NCI-H526 (cell line): ENCODE measurements around the gene AGFG2.
"Not testable (repeated sequence)": the region's sequence is repeated elsewhere in the genome, so short reads cannot be mapped to it uniquely, and the experiment has no call there.

ENCODE experiments used
- DNase-seq, 2 experiments: peaks; one replicate each; lab custom pipeline; 2025; lab: John Stamatoyannopoulos, UW

Gene AGFG2, protein sequence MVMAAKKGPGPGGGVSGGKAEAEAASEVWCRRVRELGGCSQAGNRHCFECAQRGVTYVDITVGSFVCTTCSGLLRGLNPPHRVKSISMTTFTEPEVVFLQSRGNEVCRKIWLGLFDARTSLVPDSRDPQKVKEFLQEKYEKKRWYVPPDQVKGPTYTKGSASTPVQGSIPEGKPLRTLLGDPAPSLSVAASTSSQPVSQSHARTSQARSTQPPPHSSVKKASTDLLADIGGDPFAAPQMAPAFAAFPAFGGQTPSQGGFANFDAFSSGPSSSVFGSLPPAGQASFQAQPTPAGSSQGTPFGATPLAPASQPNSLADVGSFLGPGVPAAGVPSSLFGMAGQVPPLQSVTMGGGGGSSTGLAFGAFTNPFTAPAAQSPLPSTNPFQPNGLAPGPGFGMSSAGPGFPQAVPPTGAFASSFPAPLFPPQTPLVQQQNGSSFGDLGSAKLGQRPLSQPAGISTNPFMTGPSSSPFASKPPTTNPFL

DNA sequence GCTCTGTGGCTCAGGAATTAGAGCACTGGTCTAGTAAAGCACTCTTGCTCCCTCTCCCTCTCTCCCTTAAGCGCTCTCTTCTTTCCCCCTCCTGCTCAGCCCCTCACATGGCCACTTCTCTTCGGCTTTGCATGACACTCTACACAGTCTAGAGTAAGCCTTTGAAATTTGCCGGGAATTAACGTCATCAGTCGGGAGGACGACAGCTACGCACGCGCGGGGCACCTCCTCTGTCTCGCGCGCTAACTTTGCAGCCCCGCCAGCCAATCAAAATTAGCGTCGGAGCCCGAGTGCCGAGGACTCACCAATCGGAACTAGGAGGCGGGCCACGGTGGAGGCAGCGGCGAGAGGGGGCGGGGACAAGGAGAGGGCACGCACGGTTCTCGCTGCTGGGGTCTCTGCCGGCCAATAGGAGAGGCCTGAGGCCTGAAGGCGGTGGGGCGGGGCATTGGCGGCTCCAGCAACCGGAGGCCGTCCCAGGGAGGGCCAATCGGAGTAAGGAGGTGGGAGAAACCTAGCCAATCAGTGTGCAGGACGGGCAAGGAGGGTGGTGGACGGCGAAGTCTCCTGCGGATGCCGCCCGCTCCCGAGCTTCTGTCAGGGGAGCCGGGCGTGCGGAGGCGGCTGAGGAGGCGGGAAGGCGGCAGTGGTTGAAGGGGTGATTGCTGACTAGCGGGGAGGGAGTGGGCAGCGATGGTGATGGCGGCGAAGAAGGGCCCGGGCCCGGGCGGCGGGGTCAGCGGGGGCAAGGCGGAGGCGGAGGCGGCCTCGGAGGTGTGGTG lies at the start of gene AGFG2:
Gene AGFG2, plus strand, starts transcription at position 550 of the 782 bp plus-strand sequence. Its CDS starts 144 bp downstream, at position 694.
- DNase-seq, result peak; percentile 99 to 100

DNA sequence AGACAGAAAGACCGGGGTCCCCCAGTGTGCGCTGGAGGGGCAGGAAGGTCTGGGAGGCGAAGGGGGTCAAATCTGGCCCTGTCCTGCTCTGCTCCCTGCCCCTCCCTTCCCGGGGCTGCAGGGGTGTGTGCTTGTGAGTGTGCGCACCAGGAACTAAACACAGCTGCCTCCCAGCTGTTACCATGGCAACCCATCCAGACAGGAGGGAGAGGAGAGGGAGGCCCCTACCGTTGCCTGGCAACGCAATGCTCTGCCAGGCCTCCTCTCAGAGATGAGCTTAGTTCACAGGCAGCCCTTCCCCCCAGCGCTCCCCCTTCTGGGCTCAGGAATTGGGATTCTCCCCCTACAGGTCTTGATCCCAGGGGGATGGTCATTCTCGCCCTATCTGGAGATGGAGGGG lies 49.2 kb upstream of the AGFG2 start:
- peak; percentile 99 for DNase-seq

DNA sequence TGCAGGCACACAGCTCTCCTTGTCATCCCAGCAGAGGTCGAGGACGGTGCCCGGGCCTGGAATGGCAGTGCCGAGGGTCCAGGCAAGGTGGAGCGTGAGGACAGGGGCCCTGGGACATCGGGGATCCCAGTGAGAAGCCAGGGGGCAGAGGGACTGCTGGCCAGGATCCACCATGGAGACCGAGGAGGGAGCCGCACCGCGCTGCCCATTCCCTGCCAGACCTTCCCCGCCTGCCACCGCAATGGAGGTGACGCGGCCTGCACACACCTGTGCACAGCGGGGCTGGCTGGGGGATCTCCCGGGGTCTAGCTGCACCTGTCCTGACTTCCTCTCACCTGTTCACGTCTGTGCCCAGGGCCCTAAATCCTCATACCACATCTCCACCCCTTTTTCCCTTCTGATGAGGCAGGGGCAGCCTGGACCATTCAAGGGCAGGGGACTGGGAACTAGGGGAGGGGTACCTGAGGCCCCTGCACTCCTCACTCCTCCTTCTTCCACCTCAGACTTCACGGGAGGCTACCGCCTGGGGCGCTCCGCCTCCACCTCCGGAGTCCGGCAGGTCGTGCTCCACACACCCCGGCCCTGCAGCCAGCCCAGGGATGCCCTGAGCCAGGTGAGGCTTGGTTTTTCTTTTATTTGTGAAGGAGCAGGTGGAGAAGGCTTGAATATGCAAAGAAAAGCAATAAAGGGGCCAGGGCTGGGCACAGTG lies 48.4 kb upstream of the AGFG2 start:
- peak in 1 of 2 experiments; percentile 42 for DNase-seq

DNA sequence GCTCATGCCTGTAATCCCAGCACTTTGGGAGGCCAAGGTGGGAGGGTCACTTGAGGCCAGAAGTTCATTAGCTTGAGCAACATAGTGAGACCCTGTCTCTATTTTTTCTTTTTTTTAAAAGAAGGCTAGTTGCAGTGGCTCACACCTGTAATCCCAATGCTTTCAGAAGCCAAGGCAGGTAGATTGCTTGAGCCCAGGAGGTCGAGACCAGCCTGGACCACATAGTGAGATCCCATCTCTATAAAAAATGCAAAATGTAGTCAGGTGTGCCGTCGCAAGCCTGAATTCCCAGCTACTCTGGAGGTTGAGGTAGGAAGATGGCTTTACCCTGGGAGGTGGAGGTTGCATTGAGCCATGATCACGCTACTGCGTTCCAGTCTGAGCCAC lies 47.8 kb upstream of the AGFG2 start:
- DNase-seq, result no peak

DNA sequence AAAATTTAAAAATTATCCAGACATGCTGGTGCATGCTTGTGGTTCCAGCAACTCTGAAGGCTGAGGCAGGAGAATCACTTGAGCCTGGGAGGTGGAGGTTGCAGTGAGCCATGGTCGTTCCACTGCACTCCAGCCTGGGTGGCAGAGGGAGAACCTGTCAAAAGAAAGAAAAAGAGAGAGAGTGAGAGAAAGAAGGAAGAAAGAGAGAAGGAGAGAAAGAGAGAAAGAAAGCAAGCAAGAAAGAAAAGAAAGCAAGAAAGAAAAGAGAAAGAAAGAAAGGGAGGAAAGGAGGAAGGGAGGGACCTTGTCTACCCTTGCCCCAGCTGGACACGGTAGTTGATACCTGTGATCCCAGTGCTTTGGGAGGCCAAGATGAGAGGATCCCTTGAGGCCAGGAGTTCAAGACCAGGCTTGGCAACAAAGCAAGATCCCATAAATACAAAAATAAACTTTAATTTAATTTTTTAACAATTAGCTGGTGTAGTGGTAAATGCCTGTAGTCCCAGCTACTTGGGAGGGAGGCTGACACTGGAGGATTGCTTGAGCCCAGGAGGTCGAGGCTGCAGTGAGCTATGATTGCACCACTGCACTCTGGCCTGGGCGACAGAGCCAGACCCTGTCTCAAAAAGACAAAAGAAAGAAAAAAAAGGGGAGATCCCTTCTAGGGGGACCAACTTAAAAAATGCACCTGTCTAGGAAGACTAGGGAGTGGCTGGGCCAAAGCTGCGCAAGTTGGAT lies 46.1 kb upstream of the AGFG2 start:
- DNase-seq, result no peak

DNA sequence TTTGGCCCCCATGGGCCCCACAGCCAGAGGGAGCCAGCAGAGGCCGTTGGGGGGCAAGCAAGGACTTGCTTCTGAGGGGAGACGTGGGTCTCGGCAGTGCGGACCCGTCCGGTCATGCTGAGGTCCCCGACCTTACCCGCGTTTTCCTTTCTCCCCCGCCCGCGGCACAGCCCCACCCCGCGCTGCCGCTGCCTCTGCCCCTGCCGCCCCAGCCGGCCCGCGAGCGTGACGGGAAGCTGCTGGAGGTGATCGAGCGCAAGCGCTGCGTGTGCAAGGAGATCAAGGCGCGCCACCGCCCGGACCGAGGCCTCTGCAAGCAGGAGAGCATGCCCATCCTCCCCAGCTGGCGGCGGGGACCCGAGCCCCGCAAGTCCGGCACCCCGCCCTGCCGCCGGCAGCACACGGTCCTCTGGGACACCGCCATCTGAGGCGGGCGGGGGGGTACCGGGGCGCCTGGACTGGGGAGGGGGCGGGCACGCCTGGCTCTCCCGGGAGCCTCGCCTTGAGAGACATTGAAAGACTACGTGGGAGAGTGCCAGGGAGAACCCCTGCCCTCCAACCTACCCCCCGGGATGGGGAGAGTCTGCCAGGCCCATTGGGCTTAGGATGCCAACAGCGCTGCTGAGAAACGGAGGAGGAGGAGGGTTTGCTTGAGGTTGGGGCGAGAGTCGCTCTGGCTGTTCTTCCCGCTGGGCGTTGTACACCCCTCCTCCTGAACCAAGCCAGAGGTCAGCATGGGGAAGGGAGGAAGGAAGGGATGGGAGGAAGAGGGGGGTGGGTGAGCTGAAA lies 45.3 kb upstream of the AGFG2 start:
- peak; percentile 10 to 77 for DNase-seq

DNA sequence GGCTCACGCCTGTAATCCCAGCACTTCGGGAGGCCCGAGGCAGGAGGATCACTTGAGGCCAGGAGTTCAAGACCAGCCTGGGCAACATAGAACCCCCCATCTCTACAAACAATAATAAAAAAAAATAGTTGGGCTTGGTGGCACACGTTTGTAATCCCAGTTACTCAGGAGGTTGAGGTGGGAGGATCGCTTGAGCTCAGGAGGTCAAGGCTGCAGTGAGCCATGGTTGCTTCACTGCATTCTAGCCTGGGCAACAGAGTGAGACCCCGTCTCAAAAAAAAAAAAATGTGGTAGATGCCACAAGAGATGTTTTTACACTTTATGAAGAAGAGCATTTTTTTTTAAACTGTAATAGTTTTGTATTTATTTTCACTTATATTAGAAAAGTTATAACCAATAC lies 42.5 kb upstream of the AGFG2 start:
- DNase-seq, result no peak

DNA sequence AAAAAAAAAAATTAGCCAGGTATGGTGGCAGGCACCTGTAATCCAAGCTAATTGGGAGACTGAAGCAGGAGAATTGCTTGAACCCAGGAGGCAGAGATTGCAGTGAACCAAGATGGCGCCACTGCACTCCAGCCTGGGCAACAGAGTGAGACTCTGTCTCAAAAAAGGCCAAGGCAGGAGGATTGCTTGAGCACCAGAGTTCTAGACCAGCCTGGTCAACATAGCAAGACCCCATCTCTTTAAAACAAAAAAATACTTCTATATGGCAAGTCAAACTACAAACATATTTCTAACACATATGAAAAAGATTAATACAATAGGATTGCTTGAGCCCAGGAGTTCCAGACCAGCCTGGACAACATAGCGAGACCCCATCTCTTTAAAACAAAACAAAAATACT lies 38.3 kb upstream of the AGFG2 start:
- DNase-seq, result not testable (repeated sequence)

DNA sequence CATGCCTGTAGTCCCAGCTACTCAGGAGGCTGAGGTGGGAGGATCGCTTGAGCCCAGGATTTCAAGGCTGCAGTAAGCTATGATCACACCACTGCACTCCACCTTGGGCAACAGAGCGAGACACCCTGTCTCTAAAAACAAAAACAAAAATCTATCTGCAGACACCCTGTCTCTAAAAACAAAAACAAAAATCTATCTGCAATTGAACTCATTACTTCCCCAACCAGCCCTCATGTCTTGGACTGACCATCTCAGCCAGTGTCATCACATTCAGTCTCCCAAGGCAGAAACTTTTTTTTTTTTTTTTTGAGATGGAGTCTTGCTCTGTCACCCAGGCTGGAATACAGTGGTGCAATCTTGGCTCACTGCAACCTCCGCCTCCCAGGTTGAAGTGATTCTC lies 35.0 kb upstream of the AGFG2 start:
- DNase-seq, result not testable (repeated sequence)

DNA sequence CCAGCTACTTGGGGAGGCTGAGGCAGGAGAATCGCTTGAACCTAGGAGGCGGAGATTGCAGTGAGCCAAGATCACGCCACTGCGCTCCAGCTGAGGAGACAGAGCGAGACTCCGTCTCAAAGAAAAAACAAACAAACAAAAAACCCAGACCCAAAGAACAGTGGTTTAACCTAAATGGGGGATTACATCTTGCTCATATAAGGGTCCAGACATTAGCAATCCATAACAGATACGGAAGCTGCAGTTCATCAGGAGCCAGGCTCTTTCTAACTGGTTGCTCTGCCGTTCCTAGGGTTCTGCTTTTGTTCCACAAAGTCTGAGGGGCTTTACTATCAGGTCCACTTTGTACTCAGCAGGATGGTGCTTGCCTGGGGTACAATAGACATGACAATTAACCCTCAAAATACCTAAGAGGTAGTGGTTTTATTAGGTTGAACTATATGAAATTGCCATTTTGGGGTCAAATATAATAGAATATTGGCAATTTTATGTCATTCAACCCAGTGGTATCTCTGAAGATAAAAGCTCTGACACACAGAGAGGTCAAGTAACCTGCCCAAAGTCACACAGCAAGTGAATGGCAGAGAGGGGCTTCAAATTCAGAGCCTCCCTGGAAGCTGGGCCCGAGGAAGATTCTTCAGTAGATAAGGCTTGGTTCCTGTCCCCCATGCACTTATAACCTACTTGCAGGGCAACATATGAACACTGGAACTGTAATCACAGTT lies 34.0 kb upstream of the AGFG2 start:
- DNase-seq, result no peak

DNA sequence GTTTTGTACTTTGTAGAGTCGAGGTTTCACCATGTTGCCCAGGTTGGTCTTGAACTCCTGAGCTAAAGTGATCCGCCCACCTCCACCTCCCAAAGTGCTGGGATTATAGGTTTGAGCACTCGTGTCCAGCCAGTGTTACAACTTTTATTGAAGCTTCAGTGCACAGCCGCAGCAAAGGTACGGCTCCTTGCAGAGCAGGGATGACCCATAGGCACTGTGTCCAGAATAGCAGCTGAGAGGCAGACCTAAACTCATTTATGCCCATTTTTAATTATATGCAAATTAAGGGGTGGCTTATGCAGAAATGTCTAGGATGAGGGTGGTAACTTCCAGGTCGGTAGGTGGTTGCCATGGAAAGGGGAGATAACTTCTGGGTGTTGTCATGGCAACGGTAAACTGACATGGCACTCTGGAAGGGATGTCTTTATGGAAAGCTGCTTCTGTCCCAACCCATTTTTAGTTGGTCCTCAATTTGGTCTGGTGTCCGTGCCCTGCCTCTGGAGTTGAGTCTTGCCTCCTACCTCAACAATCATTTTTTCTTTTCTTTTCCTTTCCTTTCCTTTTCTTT lies 32.6 kb upstream of the AGFG2 start:
- no peak for DNase-seq

DNA sequence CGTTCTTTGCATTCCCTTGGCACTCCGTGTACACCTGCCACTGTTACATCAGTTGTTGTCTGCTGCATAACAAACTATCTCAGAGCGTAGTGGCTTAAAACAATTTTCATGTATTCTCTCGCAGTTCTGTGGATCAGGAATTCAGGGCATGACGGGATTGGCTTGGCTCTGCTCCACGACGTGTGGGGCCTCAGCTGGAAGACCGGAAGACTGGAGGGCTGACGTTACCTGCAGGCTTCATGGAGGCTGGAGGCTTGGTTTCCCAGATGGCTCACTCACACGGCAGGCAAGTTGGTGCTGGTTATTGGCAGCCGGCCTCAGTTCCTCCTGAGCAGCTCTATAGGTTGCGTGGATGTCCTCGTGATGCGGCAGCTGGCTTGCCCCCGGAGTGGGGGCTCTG lies 29.8 kb upstream of the AGFG2 start:
- DNase-seq, result no peak

DNA sequence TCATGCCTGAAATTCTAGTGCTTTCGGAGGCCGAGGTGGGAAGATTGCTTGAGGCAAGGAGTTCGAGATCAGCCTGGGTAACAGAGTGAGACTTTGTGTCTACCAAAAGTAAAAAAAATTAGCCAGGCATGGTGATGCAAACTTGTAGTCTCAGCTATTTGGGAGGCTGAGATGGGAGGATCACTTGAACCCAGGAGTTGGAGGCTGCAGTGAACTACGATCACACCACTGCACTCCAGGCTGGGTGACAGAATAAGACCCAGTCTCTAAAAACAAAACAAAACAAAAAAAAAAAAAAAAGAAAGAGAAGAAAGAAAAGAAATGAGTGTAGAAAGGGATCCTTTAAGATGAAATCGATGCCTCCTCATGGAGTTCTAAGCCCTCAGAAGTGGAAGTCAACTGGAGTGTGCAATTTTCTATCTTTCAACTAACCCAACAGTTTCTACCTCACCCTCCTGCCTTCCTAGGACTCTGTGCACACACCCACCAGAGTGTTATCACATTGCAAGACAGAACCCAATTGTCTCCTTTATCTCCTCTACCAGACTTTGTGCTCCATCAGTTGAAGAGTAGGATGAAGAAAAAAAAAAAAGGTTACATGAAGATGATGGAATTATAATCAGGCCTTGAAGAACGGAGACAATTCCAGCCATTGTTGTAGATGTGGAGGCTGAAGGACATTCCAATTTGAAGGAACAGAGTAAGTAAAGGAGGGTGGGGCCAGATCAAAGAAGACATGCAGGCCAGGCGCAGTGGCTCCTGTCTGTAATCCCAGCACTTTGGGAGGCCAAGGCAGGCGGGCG lies 28.4 kb upstream of the AGFG2 start:
- DNase-seq, result no peak

DNA sequence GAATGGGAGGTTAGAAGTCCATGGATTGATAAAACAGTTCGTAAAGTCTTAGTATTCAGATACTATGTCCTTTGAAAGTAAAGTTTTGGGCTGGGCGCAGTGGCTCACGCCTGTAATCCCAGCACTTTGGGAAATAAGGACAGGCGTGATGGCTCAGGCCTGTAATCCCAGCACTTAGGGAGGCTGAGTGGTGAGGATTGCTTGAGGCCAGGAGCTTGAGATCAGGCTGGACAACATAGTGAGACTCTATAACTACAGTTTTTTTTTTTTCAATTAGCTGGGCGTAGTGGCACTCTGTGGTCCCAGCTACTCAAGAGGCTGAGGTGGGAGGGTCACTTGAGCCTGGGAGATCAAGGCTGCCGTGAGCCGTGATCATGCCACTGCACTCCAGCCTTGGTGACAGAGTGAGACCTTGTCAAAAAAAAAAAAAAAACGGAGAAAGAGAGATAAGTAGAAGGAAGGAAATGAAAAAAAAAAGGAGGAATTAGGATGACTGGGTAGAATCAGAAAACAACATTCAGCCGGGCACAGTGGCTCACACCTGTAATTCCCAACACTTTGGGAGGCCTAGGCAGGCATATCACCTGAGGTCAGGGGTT lies 25.7 kb upstream of the AGFG2 start:
- DNase-seq, result no peak

DNA sequence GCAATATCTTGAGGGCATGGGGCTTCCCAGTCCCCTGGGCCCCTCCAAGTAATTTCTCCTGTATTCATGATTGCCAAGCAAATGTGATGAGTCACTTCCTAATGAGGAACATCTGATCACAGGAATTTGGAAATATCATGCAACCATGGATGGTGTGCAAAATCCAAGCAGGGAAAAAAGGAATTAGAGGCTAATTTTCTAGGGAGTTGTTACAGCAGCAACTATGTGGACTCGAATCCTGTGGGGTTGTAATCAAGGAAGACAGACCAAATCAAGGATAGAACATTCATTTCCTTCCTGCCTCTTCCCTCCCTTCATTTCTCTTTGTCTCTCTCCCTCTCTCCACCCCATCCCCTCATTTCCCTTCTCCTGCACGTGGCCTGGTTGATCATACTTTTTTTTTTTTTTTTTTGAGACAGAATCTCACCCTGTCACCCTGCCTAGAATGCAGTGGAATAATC lies 23.9 kb upstream of the AGFG2 start:
- DNase-seq, result no peak

DNA sequence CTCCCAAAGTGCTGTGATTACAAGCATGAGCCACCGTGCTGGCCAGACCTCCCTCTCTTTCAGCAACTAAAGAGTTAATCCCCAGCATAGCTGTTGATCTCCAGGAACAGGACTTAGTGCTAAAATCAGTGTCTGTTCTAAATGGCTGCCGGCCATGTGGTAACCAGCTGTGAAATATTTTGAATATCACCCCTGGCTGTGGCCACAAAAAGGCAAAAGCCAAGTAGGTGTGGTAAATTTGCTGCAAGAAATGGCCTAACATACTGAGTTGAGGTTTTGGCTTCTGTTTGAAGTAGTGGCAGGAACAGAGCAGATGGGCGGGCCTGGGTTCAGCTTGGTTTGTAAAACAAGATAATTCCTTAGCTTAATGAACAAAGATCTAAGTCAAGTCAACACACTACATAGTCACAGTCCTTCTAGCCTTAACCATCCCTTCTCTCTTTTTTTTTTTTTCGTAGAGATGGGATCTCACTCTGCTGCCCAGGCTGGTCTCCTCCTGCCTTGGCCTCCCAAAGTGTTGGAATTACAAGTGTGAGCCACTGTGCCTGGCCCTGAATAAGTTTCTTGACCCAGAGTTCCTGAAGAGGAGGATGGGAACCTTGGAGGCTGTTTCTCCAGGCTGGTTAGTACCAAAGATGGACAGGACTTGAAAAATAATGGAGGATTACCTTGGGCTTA lies 22.7 kb upstream of the AGFG2 start:
- DNase-seq, result no peak

DNA sequence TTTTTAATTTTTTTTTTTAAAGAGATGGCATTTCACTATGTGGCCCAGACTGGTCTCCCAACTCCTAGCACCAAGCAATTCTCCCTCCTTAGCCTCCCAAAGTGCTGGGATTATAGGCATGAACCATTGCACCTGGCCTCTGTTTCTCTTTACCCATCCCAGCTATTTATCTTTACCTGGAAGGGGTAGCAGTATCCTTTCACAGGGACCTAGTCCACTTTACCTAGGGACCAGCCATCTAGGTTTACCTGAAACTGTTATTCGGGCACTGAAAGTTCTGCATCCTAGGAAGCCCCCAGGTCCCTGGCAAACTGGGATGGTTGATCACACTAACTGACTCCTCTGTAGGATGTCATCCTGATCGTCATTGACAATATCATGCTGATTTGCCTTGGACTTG lies 21.7 kb upstream of the AGFG2 start:
- no peak for DNase-seq

DNA sequence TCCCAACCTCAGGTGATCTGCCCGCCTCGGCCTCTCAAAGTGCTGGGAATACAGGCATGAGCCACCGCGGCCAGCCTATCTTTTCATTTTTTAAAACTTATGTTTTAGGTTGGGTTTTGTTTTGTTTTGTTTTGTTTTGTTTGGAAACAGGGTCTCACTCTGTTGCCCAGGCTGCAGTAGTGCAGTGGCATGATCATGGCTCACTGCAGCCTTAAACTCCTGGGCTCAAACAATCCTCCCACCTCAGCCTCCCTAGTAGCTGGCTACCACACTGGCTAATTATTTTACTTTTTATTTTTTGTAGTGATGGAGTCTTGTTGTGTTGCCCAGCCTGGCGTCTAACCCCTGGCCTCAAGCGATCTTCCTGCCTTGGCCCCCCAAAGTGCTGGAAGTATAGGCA lies 19.4 kb upstream of the AGFG2 start:
- DNase-seq, result no peak
